ENCODE results near the gene EYS.

The EYS gene

GRCh38 chr6:64257586-64257985, 1449.4 kb downstream of the EYS start:
- no peaks in the 10 kb centered on the region for H3K9me2 ChIP-seq (replicated peaks; ENCODE audit: low read depth, low read length)
- no peak overlapping the region for H3K9ac ChIP-seq (ENCODE audit: low read depth, low read length, poor library complexity, severe bottlenecking)
- no peaks in the 10 kb centered on the region for H3F3A ChIP-seq (ENCODE audit: low read depth)
- H3K9me3 ChIP-seq (ENCODE audit: insufficient read depth, low read depth, low read length) = no peaks in the 10 kb centered on the region
- no peaks in the 10 kb centered on the region for H3K79me2 ChIP-seq (ENCODE audit: insufficient read depth, low read length)
- no peaks in the 10 kb centered on the region for H4K20me1 ChIP-seq (ENCODE audit: insufficient read depth, low read length, poor library complexity, severe bottlenecking)
- H2AFZ ChIP-seq (ENCODE audit: low read length) = no peak overlapping the region
- no peaks in the 10 kb centered on the region for H3K4me1 ChIP-seq (ENCODE audit: insufficient read depth, low read length, poor library complexity, severe bottlenecking)
- TF ChIP-seq CTCF (conservative IDR thresholded peaks at IDR 0.05; ENCODE audit: low read length) = no peak
- no peak for TF ChIP-seq EZH2phosphoT487 (IDR thresholded peaks at IDR 0.05; ENCODE audit: borderline replicate concordance)
- no peaks in the 10 kb centered on the region for H3K27me3 ChIP-seq (ENCODE audit: insufficient read depth, low read length, poor library complexity, severe bottlenecking)
- no peak overlapping the region for H3K4me3 ChIP-seq (ENCODE audit: low read length, poor library complexity, severe bottlenecking)
- H3K36me3 ChIP-seq (ENCODE audit: insufficient read depth, low read length) = no peaks in the 10 kb centered on the region
- no peak overlapping the region for H3K4me2 ChIP-seq (ENCODE audit: low read depth, low read length, poor library complexity, severe bottlenecking)

DNA sequence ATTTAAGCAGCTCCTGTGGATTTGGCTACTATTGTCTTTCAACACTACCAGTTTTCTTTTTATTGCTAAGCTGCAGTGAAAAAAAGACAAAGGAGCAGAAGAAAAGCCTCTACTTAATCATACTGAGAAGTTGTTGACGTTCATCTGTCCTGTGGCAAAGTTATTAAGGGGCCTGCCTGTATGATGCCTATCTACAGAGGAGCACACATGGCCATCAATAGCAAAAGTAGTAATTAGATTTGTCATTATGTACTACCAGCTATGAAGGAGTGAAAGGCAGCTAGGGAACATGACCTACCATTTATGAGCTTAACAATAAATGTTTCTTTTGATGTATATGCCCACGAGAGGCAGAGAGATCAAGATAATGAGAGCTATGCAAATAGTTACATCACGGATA, 1450.5 kb downstream of the EYS start:
- Histone ChIP-seq H3K36me3 (ENCODE audit: insufficient read depth, low read length) (no peaks in the 10 kb centered on the region), H3K4me2 (ENCODE audit: low read depth, low read length, poor library complexity, severe bottlenecking) (no peak overlapping the region), H3F3A (ENCODE audit: low read depth) (no peaks in the 10 kb centered on the region), H2AFZ (ENCODE audit: low read length) (no peak overlapping the region), H3K4me1 (ENCODE audit: insufficient read depth, low read length, poor library complexity, severe bottlenecking) (no peaks in the 10 kb centered on the region), H3K9me3 (ENCODE audit: insufficient read depth, low read depth, low read length) (no peaks in the 10 kb centered on the region), H3K27me3 (ENCODE audit: insufficient read depth, low read length, poor library complexity, severe bottlenecking) (no peaks in the 10 kb centered on the region), H4K20me1 (ENCODE audit: insufficient read depth, low read length, poor library complexity, severe bottlenecking) (no peaks in the 10 kb centered on the region), H3K79me2 (ENCODE audit: insufficient read depth, low read length) (no peaks in the 10 kb centered on the region), H3K4me3 (ENCODE audit: low read length, poor library complexity, severe bottlenecking) (no peak overlapping the region), H3K9me2 (replicated peaks; ENCODE audit: low read depth, low read length) (no peaks in the 10 kb centered on the region), H3K9ac (ENCODE audit: low read depth, low read length, poor library complexity, severe bottlenecking) (no peak overlapping the region)
- TF ChIP-seq CTCF (conservative IDR thresholded peaks at IDR 0.05; ENCODE audit: low read length) (no peak), EZH2phosphoT487 (IDR thresholded peaks at IDR 0.05; ENCODE audit: borderline replicate concordance) (no peak)

DNA sequence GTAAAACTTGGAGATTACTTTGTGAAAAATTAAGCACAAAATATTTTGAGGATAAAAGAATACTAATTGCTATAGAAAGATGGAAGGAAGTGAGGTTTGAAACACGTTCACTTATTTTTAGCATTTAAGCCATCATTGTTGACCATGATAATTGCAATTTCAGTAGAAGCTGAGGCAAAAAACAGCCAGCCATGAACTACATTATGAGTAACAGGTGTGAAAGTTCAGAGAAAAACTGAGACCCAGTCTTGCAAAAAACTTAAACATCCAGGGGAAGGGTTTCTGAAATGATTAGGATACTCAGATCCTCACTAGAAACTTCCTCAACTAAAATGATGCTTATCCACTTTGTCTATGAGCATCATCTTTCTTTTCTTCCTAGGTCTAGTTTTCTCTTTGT, 1452.0 kb downstream of the EYS start:
- no peaks in the 10 kb centered on the region for H3K9me2 ChIP-seq (replicated peaks; ENCODE audit: low read depth, low read length)
- TF ChIP-seq CTCF (conservative IDR thresholded peaks at IDR 0.05; ENCODE audit: low read length) (no peak), EZH2phosphoT487 (IDR thresholded peaks at IDR 0.05; ENCODE audit: borderline replicate concordance) (no peak)
- H3K9ac ChIP-seq (ENCODE audit: low read depth, low read length, poor library complexity, severe bottlenecking) = no peak overlapping the region
- no peaks in the 10 kb centered on the region for H3K36me3 ChIP-seq (ENCODE audit: insufficient read depth, low read length)
- H2AFZ ChIP-seq (ENCODE audit: low read length) = no peak overlapping the region
- no peaks in the 10 kb centered on the region for H4K20me1 ChIP-seq (ENCODE audit: insufficient read depth, low read length, poor library complexity, severe bottlenecking)
- no peaks in the 10 kb centered on the region for H3K27me3 ChIP-seq (ENCODE audit: insufficient read depth, low read length, poor library complexity, severe bottlenecking)
- H3K4me3 ChIP-seq (ENCODE audit: low read length, poor library complexity, severe bottlenecking) = no peak overlapping the region
- no peaks in the 10 kb centered on the region for H3K4me1 ChIP-seq (ENCODE audit: insufficient read depth, low read length, poor library complexity, severe bottlenecking)
- H3F3A ChIP-seq (ENCODE audit: low read depth) = no peaks in the 10 kb centered on the region
- no peak overlapping the region for H3K4me2 ChIP-seq (ENCODE audit: low read depth, low read length, poor library complexity, severe bottlenecking)
- H3K9me3 ChIP-seq (ENCODE audit: insufficient read depth, low read depth, low read length) = no peaks in the 10 kb centered on the region
- H3K79me2 ChIP-seq (ENCODE audit: insufficient read depth, low read length) = no peaks in the 10 kb centered on the region

All from Loucy (cell line).